ENCODE data around the gene ARHGEF4.

ARHGEF4 gene

GRCh38 chr2:130930740-130931659, 94.3 kb downstream of the ARHGEF4 start:
- DNase-seq: no peak

- no peak for DNase-seq
Measured at GRCh38 chr2:130933501-130933900, 96.8 kb downstream of the ARHGEF4 start.

- no peak for DNase-seq
Measured at GRCh38 chr2:130936451-130936850, 99.7 kb downstream of the ARHGEF4 start.

- no peak for DNase-seq
Measured at GRCh38 chr2:130947967-130948366, 111.3 kb downstream of the ARHGEF4 start.

- DNase-seq: no peak
Measured at GRCh38 chr2:130949954-130950353, 113.2 kb downstream of the ARHGEF4 start.

- no peak for DNase-seq
Measured at GRCh38 chr2:130951018-130951417, 114.3 kb downstream of the ARHGEF4 start.

- no peak for DNase-seq
Measured at GRCh38 chr2:130954873-130955272, 118.2 kb downstream of the ARHGEF4 start.

GRCh38 chr2:130957915-130958314, 121.2 kb downstream of the ARHGEF4 start:
- DNase-seq: no peak

GRCh38 chr2:130963196-130963848, 126.6 kb downstream of the ARHGEF4 start:
- no peak for DNase-seq

GRCh38 chr2:130963849-130964793, 127.4 kb downstream of the ARHGEF4 start:
- DNase-seq: peak; percentile 27

- no peak for DNase-seq
Measured at GRCh38 chr2:130964931-130965330, 128.2 kb downstream of the ARHGEF4 start.

- no peak for DNase-seq
Measured at GRCh38 chr2:130966149-130966774, 129.5 kb downstream of the ARHGEF4 start.

- no peak for DNase-seq
Measured at GRCh38 chr2:130966775-130967490, 130.2 kb downstream of the ARHGEF4 start.

- DNase-seq: no peak
Measured at GRCh38 chr2:130972410-130972809, 135.7 kb downstream of the ARHGEF4 start.

- no peak for DNase-seq
Measured at GRCh38 chr2:130975729-130976128, 139.0 kb downstream of the ARHGEF4 start.

GRCh38 chr2:130976591-130977237, 140.0 kb downstream of the ARHGEF4 start:
- DNase-seq: no peak

- DNase-seq: no peak
Measured at GRCh38 chr2:130977461-130978050, 140.8 kb downstream of the ARHGEF4 start.

- no peak for DNase-seq
Measured at GRCh38 chr2:130981667-130982066, 145.0 kb downstream of the ARHGEF4 start.

GRCh38 chr2:130985206-130985780, 148.6 kb downstream of the ARHGEF4 start:
- DNase-seq: no peak

- DNase-seq: no peak
Measured at GRCh38 chr2:130985831-130986649, 149.3 kb downstream of the ARHGEF4 start.
